Measurements from ENCODE around the gene DNMT3L. TPM values are rescaled to one million over a fixed set of nuclear protein-coding genes. Genes with fewer than 3 reads are reported as not detected.

DNMT3L gene
- total and polyA plus RNA-seq, 4 experiments from 2014 or later = not detected

- peak in 4 of 5 donors; percentile 26 to 46 (median 34) for DNase-seq
- peaks cover 0 to 2% (median 0%) of the 10 kb centered on the region in 8 donors for H3K9me3 Mint-ChIP-seq
- peaks cover 24 to 65% (median 52%) of the 10 kb centered on the region in 4 donors for H3K4me1 Mint-ChIP-seq
- Histone ChIP-seq H3K4me3 (ENCODE audit: low read length in 2 of 2) (peak overlapping the region; percentile 34 to 68), H3K4me1 (ENCODE audit: insufficient read depth, low read length) (peaks cover 74% of the 10 kb centered on the region), H3K36me3 (ENCODE audit: insufficient read depth, low read length) (no peaks in the 10 kb centered on the region), H3K27ac (ENCODE audit: low read depth, low read length) (peak overlapping the region; percentile 74), H3K9me3 (ENCODE audit: control insufficient read depth in 1 of 2, low read length in 2 of 2) (no peaks in the 10 kb centered on the region), H3K27me3 (ENCODE audit: insufficient read depth, low read length) (no peaks in the 10 kb centered on the region)
- ChIA-PET CTCF (ENCODE audit: partially characterized antibody) (interaction anchor here (1.5 to 3.0 kb wide), 3 partner anchors 10 to 215 kb away, joined by 3 to 17 read pairs (median 9); partner anchors contain the start of gene DNMT3L), POLR2A (ENCODE audit: partially characterized antibody) (interaction anchor here (1.2 kb wide), 1 partner anchor 216 kb away, joined by 3 read pairs; no protein-coding TSS in a partner anchor)
- H3K27me3 Mint-ChIP-seq = no peaks in the 10 kb centered on the region
- intact Hi-C loops (cut with micrococcal nuclease) = no loop called here
- peak overlapping the region; percentile 91 to 97 (median 94) for H3K27ac Mint-ChIP-seq
- H3K4me3 Mint-ChIP-seq = peak overlapping the region; percentile 82 to 94 (median 92)
- H3K36me3 Mint-ChIP-seq = peaks cover 0 to 9% of the 10 kb centered on the region in 2 donors
Observed at GRCh38 chr21:44299085-44299457, 37.4 kb upstream of the DNMT3L start.

- H3K4me1 ChIP-seq (ENCODE audit: insufficient read depth, low read length) = peaks cover 72% of the 10 kb centered on the region
- intact Hi-C loops (cut with micrococcal nuclease) = no loop called here
- ChIA-PET POLR2A (ENCODE audit: partially characterized antibody) (interaction anchor here (1.0 to 1.8 kb wide), 3 partner anchors 41 to 230 kb away, joined by 3 to 10 read pairs (median 3); partner anchors contain the start of gene CFAP410), CTCF (ENCODE audit: partially characterized antibody) (interaction anchor here (0.7 to 3.0 kb wide), 14 partner anchors 9 to 613 kb away, joined by 3 to 17 read pairs (median 4); partner anchors contain the start of gene DNMT3L)
- H3K4me3 Mint-ChIP-seq = peak overlapping the region; percentile 36 to 94 (median 68)
- H3K27me3 ChIP-seq (ENCODE audit: insufficient read depth, low read length) = no peaks in the 10 kb centered on the region
- H3K4me1 Mint-ChIP-seq = peaks cover 21 to 58% (median 45%) of the 10 kb centered on the region in 4 donors
- peaks cover 0 to 4% of the 10 kb centered on the region in 2 donors for H3K36me3 Mint-ChIP-seq
- no peaks in the 10 kb centered on the region for H3K27me3 Mint-ChIP-seq
- peak in 4 of 5 donors; percentile 12 to 47 (median 36) for DNase-seq
- no peaks in the 10 kb centered on the region for H3K9me3 ChIP-seq (ENCODE audit: control insufficient read depth in 1 of 2, low read length in 2 of 2)
- no peak overlapping the region for H3K4me3 ChIP-seq (ENCODE audit: low read length in 2 of 2)
- H3K27ac Mint-ChIP-seq = peak overlapping the region; percentile 83 to 94 (median 89)
- H3K36me3 ChIP-seq (ENCODE audit: insufficient read depth, low read length) = no peaks in the 10 kb centered on the region
- peaks cover 0 to 2% (median 0%) of the 10 kb centered on the region in 8 donors for H3K9me3 Mint-ChIP-seq
- peak overlapping the region; percentile 36 for H3K27ac ChIP-seq (ENCODE audit: low read depth, low read length)
Observed at GRCh38 chr21:44298301-44298700, 36.6 kb upstream of the DNMT3L start.

GRCh38 chr21:44297525-44298290, 36.0 kb upstream of the DNMT3L start:
- ChIA-PET CTCF (ENCODE audit: partially characterized antibody) (interaction anchor here (0.7 to 3.0 kb wide), 14 partner anchors 9 to 614 kb away, joined by 3 to 17 read pairs (median 4); partner anchors contain the start of gene DNMT3L), POLR2A (ENCODE audit: partially characterized antibody) (interaction anchor here (1.0 to 1.8 kb wide), 3 partner anchors 41 to 230 kb away, joined by 3 to 10 read pairs (median 3); partner anchors contain the start of gene CFAP410)
- H3K27me3 ChIP-seq (ENCODE audit: insufficient read depth, low read length) = no peaks in the 10 kb centered on the region
- peaks cover 71% of the 10 kb centered on the region for H3K4me1 ChIP-seq (ENCODE audit: insufficient read depth, low read length)
- Mint-ChIP-seq H3K27ac (peak overlapping the region; percentile 83 to 94 (median 89)), H3K27me3 (no peaks in the 10 kb centered on the region), H3K36me3 (peaks cover 0 to 3% of the 10 kb centered on the region in 2 donors), H3K4me3 (peak overlapping the region; percentile 36 to 94 (median 68)), H3K9me3 (peaks cover 0 to 2% (median 0%) of the 10 kb centered on the region in 8 donors), H3K4me1 (peaks cover 21 to 52% (median 42%) of the 10 kb centered on the region in 4 donors)
- DNase-seq = peak; percentile 72 to 84 (median 74)
- intact Hi-C loops (cut with micrococcal nuclease) = loop anchor here (2.0 kb wide), 1 partner anchor 285 kb away; the partner anchor contains the start of gene TRAPPC10
- H3K27ac ChIP-seq (ENCODE audit: low read depth, low read length) = peak overlapping the region; percentile 36
- H3K4me3 ChIP-seq (ENCODE audit: low read length in 2 of 2) = no peak overlapping the region
- H3K36me3 ChIP-seq (ENCODE audit: insufficient read depth, low read length) = no peaks in the 10 kb centered on the region
- no peaks in the 10 kb centered on the region for H3K9me3 ChIP-seq (ENCODE audit: control insufficient read depth in 1 of 2, low read length in 2 of 2)

GRCh38 chr21:44296916-44297315, 35.2 kb upstream of the DNMT3L start:
- no peak for DNase-seq
- CTCF ChIA-PET (ENCODE audit: partially characterized antibody) = interaction anchor here (1.1 to 3.0 kb wide), 7 partner anchors 9 to 212 kb away, joined by 3 to 17 read pairs (median 4); no protein-coding TSS in a partner anchor
- peaks cover 0 to 3% of the 10 kb centered on the region in 2 donors for H3K36me3 Mint-ChIP-seq
- no peak overlapping the region for H3K27ac Mint-ChIP-seq
- H3K4me1 Mint-ChIP-seq = peaks cover 18 to 49% (median 37%) of the 10 kb centered on the region in 4 donors
- no peak overlapping the region for H3K27ac ChIP-seq (ENCODE audit: low read depth, low read length)
- peaks cover 71% of the 10 kb centered on the region for H3K4me1 ChIP-seq (ENCODE audit: insufficient read depth, low read length)
- H3K9me3 ChIP-seq (ENCODE audit: control insufficient read depth in 1 of 2, low read length in 2 of 2) = no peaks in the 10 kb centered on the region
- H3K27me3 ChIP-seq (ENCODE audit: insufficient read depth, low read length) = no peaks in the 10 kb centered on the region
- no peak overlapping the region for H3K4me3 ChIP-seq (ENCODE audit: low read length in 2 of 2)
- intact Hi-C loops (cut with micrococcal nuclease) = loop anchor here (2.0 kb wide), 1 partner anchor 284 kb away; the partner anchor contains the start of gene TRAPPC10
- H3K36me3 ChIP-seq (ENCODE audit: insufficient read depth, low read length) = no peaks in the 10 kb centered on the region
- peaks cover 0 to 2% (median 0%) of the 10 kb centered on the region in 8 donors for H3K9me3 Mint-ChIP-seq
- H3K27me3 Mint-ChIP-seq = no peaks in the 10 kb centered on the region
- H3K4me3 Mint-ChIP-seq = no peak overlapping the region
- POLR2A ChIA-PET (ENCODE audit: partially characterized antibody) = interaction anchor here (1.5 to 1.8 kb wide), 2 partner anchors 42 to 202 kb away, joined by 3 to 10 read pairs; partner anchors contain the start of gene CFAP410

GRCh38 chr21:44296103-44296519, 34.4 kb upstream of the DNMT3L start:
- POLR2A ChIA-PET (ENCODE audit: partially characterized antibody) = no interaction called here

GRCh38 chr21:44295646-44296045, 33.9 kb upstream of the DNMT3L start:
- H3K27ac Mint-ChIP-seq = peak overlapping the region in 5 of 7 donors; percentile 36 to 88 (median 73)

More at GRCh38 chr21:44296103-44296519, 34.4 kb upstream of the DNMT3L start:
- no peak overlapping the region for H3K4me3 ChIP-seq (ENCODE audit: low read length in 2 of 2)
- peaks cover 0 to 2% (median 0%) of the 10 kb centered on the region in 8 donors for H3K9me3 Mint-ChIP-seq
- H3K4me1 ChIP-seq (ENCODE audit: insufficient read depth, low read length) = peaks cover 65% of the 10 kb centered on the region
- no peaks in the 10 kb centered on the region for H3K27me3 ChIP-seq (ENCODE audit: insufficient read depth, low read length)
- CTCF ChIA-PET (ENCODE audit: partially characterized antibody) = interaction anchor here (3.0 kb wide), 1 partner anchor 212 kb away, joined by 17 read pairs; no protein-coding TSS in a partner anchor
- H3K27ac ChIP-seq (ENCODE audit: low read depth, low read length) = no peak overlapping the region
- peak overlapping the region in 1 of 7 donors; percentile 73 for H3K27ac Mint-ChIP-seq
- no peak for DNase-seq
- no peaks in the 10 kb centered on the region for H3K27me3 Mint-ChIP-seq
- intact Hi-C loops (cut with micrococcal nuclease) = loop anchor here (2.0 kb wide), 1 partner anchor 283 kb away; the partner anchor contains the start of gene TRAPPC10
- H3K36me3 ChIP-seq (ENCODE audit: insufficient read depth, low read length) = no peaks in the 10 kb centered on the region
- H3K36me3 Mint-ChIP-seq = peaks cover 0 to 3% of the 10 kb centered on the region in 2 donors
- no peaks in the 10 kb centered on the region for H3K9me3 ChIP-seq (ENCODE audit: control insufficient read depth in 1 of 2, low read length in 2 of 2)
- peak overlapping the region in 1 of 8 donors; percentile 45 for H3K4me3 Mint-ChIP-seq
- peaks cover 18 to 42% (median 32%) of the 10 kb centered on the region in 4 donors for H3K4me1 Mint-ChIP-seq

More at GRCh38 chr21:44295646-44296045, 33.9 kb upstream of the DNMT3L start:
- Mint-ChIP-seq H3K9me3 (peaks cover 0 to 2% (median 0%) of the 10 kb centered on the region in 8 donors), H3K4me1 (peaks cover 18 to 40% (median 30%) of the 10 kb centered on the region in 4 donors), H3K27me3 (no peaks in the 10 kb centered on the region), H3K4me3 (peak overlapping the region in 3 of 8 donors; percentile 45 to 67 (median 64)), H3K36me3 (peaks cover 0 to 3% of the 10 kb centered on the region in 2 donors)
- Histone ChIP-seq H3K27me3 (ENCODE audit: insufficient read depth, low read length) (no peaks in the 10 kb centered on the region), H3K27ac (ENCODE audit: low read depth, low read length) (no peak overlapping the region), H3K9me3 (ENCODE audit: control insufficient read depth in 1 of 2, low read length in 2 of 2) (no peaks in the 10 kb centered on the region), H3K4me3 (ENCODE audit: low read length in 2 of 2) (no peak overlapping the region), H3K4me1 (ENCODE audit: insufficient read depth, low read length) (peaks cover 60% of the 10 kb centered on the region), H3K36me3 (ENCODE audit: insufficient read depth, low read length) (no peaks in the 10 kb centered on the region)
- ChIA-PET CTCF (ENCODE audit: partially characterized antibody) (no interaction called here), POLR2A (ENCODE audit: partially characterized antibody) (no interaction called here)
- DNase-seq = peak in 1 of 5 donors; percentile 33
- intact Hi-C loops (cut with micrococcal nuclease) = loop anchor here (2.0 kb wide), 1 partner anchor 283 kb away; the partner anchor contains the start of gene TRAPPC10

All from CD4-positive, alpha-beta memory T cell (primary cell).